GM19023 (cell line): ENCODE data around the gene ALDH3A2.
A peak's percentile ranks its signal among the peaks of the same experiment; 100 is the strongest.

Experiments
- ATAC-seq: cut with Tn5 transposase; IDR thresholded peaks from one replicate; pipeline ENCODE4 v1.9.1; 2021; ENCODE audit warnings: mild to moderate bottlenecking, moderate library complexity; ENCODE audit not compliant: unreplicated experiment

ALDH3A2 gene

GRCh38 chr17:19648475-19649273 is at the start of gene ALDH3A2:
Gene ALDH3A2, plus strand, starts transcription at chr17:19648751. Its CDS starts 221 bp downstream, at chr17:19648972.
- ATAC-seq: peak; percentile 96

GRCh38 chr17:19610311-19610710 is 38.2 kb upstream of the ALDH3A2 start:
- ATAC-seq: no peak

GRCh38 chr17:19610879-19611278 is 37.7 kb upstream of the ALDH3A2 start:
- ATAC-seq: no peak

GRCh38 chr17:19613979-19614378 is 34.6 kb upstream of the ALDH3A2 start:
- ATAC-seq: no peak

GRCh38 chr17:19614900-19615299 is 33.7 kb upstream of the ALDH3A2 start:
- ATAC-seq: no peak

GRCh38 chr17:19618015-19618414 is 30.5 kb upstream of the ALDH3A2 start:
- ATAC-seq: no peak

- no peak for ATAC-seq
These were observed 28.7 kb upstream of the ALDH3A2 start for GRCh38 chr17:19619705-19620325.

GRCh38 chr17:19621697-19622096 is 26.9 kb upstream of the ALDH3A2 start:
- no peak for ATAC-seq

- no peak for ATAC-seq
These were observed 22.5 kb upstream of the ALDH3A2 start for GRCh38 chr17:19626079-19626478.

GRCh38 chr17:19629449-19629848 is 19.1 kb upstream of the ALDH3A2 start:
- no peak for ATAC-seq

- no peak for ATAC-seq
These were observed 18.5 kb upstream of the ALDH3A2 start for GRCh38 chr17:19630035-19630434.

GRCh38 chr17:19630661-19631060 is 17.9 kb upstream of the ALDH3A2 start:
- ATAC-seq: no peak

- no peak for ATAC-seq
These were observed 16.6 kb upstream of the ALDH3A2 start for GRCh38 chr17:19631905-19632304.

- no peak for ATAC-seq
These were observed 6.7 kb upstream of the ALDH3A2 start for GRCh38 chr17:19641687-19642372.

- no peak for ATAC-seq
These were observed 6.1 kb upstream of the ALDH3A2 start for GRCh38 chr17:19642373-19642893.

GRCh38 chr17:19644493-19645210 is 3.9 kb upstream of the ALDH3A2 start:
- ATAC-seq: no peak

GRCh38 chr17:19645734-19646201 is 2.8 kb upstream of the ALDH3A2 start:
- no peak for ATAC-seq

- ATAC-seq: no peak
These were observed 1.5 kb upstream of the ALDH3A2 start for GRCh38 chr17:19646788-19647696.

- ATAC-seq: peak; percentile 40
These were observed 665 bp upstream of the ALDH3A2 start for GRCh38 chr17:19647697-19648474.
